Astrocyte of the cerebellum (primary cell): ENCODE measurements around the gene UCK1.

Source experiments
- DNase-seq: peaks from one replicate; pipeline ENCODE4 v3.0.0-alpha.2; 2011; ENCODE audit warnings: low read depth
- H3K4me3 ChIP-seq: 2 replicates; pipeline ENCODE4 v1.5.1; 2011; ENCODE audit warnings: mild to moderate bottlenecking, low read depth, low read length, moderate library complexity
- CTCF ChIP-seq: IDR thresholded peaks from 2 replicates; pipeline ENCODE4 v1.5.1; 2012; ENCODE audit warnings: low read length, low read depth, moderate library complexity, mild to moderate bottlenecking; ENCODE audit errors: missing control alignments
- in situ Hi-C: cut with HindIII; loops from 2 replicates; pipeline ENCODE4 v1.10.0; 2017; ENCODE audit warnings: low sequenced_read_pairs

Gene UCK1

DNA sequence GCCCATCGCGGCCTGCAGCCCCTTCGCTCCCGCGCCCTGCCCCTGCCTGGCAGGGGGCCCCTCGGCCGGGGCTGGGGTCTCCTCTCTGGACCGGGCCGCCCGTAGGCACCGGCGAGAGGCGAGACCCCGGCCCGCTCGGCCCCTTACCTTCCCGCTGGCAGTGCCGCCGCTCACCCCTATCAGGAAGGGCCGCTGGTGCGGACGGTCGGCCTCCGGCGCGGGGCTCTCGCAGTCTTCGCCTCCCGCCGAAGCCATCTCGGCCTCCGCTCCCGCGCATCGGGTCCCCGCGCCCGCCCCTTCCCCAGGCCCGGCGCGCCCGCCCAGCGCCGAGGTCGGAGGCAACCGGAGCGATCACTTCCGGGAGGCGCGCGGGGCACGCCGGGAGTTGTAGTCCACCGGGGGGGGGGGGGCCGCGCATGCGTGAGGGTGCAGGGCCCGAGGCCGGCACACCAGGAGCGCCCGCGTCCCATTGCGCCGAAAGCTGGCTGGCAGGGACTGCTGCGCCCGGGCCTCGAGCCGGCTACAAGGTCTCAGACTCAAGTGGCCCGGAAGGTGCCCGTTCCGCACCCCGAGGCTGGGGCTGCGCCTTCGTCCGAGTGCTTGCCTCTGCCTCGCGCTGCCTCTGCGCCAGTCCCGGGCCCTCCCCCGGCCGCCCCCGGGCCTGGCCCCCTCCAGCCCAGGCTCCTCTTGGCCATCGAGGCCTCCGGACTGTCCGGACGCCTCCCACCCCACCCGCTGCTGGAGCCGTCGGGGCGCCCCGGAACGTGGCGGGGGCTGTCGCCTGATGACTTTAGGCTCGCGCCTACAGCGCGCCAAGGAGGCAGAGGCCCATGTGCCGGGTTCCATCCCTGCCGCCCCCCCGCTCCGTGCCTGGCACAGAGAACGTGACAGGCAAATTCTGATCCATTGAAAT, at the start of gene UCK1:
Gene UCK1, minus strand, starts transcription at position 344 of the 913 bp plus-strand sequence. Its CDS starts 89 bp downstream, at position 255.
- H3K4me3 ChIP-seq, result peak within 1 kb of the TSS; percentile 72
- no peak for TF ChIP-seq CTCF
- DNase-seq, result peak; percentile 11
- in situ Hi-C loops, result no loop called here

DNA sequence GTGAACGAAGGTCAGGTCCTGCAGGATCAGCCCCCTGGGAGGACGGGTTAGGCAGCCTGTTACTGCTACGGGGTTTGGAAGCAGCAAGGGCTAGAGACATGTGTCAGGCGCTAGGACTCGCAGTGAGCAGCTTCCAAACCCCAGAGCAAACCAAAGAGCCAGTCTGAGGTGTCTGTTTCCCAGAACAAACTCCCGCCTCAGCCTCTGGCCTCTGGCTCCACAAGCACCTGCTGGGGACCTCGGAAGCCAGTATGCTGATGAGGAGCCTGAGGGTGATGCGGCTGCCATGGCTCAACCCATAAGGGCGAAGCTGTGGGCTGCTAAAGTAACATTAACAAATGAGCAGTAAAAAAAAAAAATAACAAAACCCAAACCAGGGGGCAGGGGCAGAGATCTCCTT, 49.3 kb upstream of the UCK1 start:
- H3K4me3 ChIP-seq, result no peak overlapping the region
- in situ Hi-C loops, result no loop called here
- DNase-seq, result no peak
- no peak for TF ChIP-seq CTCF

DNA sequence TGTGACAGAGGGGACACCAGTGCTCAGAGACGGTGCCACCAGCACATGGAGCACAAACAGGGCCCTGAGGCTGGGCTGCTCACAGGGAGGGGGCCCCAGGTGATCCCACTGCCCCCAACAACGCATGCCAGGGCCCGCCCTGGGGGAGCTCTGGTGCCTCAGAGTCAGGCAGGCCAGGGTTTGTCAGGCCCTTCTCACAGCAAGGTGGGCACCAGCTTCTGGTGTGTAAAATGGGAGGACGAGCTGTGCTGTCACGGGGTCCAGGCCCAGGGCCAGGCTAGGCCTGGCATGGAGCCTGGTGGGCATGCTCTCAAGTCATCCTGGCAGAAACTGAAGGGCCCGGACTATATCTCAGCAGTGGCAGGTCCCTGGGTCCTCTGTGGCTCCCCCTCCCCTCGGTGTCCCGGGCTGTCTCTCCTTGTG, 48.7 kb upstream of the UCK1 start:
- in situ Hi-C loops, result no loop called here
- no peak for DNase-seq
- H3K4me3 ChIP-seq, result no peak overlapping the region
- no peak for TF ChIP-seq CTCF

DNA sequence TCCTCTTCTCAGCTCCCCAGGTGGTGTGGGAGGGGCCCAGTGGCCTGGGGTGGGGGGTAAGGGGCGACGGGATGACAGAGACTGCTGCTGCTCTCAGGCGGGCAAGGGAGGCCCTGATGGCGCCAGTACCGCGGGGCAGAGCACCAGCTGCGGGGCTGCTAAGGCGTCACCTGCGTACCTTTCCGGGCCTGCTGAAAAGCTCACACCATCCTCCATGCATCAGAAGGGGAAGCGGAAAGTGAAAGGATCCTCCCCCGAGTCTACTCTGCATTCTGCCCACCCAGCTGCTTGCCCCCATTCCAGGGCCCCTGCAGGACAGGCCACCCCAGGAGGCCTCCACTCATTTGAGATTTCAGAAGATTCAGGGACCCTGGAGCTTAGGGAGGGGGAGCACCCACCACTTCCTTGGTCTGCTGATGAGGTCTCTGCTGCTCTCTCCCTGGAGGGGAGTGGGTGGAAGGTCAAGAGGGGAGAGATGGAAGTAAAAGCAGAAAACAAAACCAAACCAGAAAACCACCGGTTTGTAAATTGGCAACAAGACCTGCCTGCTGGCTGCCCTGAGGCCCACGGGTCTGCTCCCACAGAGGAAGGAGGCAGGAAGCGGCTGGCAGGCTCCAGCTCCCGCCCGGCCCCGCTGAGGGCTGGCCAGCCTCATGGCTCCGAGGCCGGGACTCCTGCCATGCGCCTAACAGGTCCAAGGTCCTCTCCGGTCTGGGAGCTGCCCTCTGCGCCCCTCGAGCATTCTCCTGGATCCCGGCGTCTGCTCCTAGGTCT, 47.9 kb upstream of the UCK1 start:
- in situ Hi-C loops, result no loop called here
- H3K4me3 ChIP-seq, result no peak overlapping the region
- DNase-seq, result no peak
- TF ChIP-seq CTCF, result no peak

DNA sequence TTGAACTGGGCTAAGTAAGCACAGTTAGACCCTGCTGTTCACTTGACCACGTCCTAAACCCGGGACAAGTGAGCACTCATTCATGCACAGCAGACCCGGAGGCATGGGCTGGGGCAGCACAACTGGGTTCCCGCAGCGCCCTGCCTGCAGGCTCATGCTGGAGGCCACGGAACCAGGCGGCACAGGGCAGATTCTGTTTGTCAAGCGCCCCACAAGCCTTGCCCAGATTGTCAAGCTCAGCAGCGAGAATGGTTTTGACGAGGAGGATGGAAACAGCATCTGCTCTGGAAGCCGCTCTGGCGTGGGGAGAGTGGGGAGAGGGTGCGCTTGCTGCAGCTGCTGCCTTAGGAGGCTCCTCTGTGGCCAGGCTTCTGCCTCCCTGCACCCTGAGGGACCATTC, 47.0 kb upstream of the UCK1 start:
- in situ Hi-C loops, result no loop called here
- no peak for TF ChIP-seq CTCF
- no peak for DNase-seq
- H3K4me3 ChIP-seq, result no peak overlapping the region
